H9 (cell line): Measurements from ENCODE around the gene WDR37. TPM values are rescaled to one million over a fixed set of nuclear protein-coding genes. Genes with fewer than 3 reads are reported as not detected.

Experiments used
- DNase-seq: peaks from one replicate; pipeline ENCODE4 v3.0.0-alpha.2; 2017
- H2AFZ ChIP-seq: one replicate; pipeline ENCODE4 v1.6.1; 2013; ENCODE audit warnings: mild to moderate bottlenecking, low read length, control low read depth, moderate library complexity
- H2AK5ac ChIP-seq: 2 replicates; pipeline ENCODE4 v1.6.1; 2013; ENCODE audit warnings: low read length, control low read depth, mixed read lengths; ENCODE audit not compliant: insufficient read length
- H2BK120ac ChIP-seq: one replicate; pipeline ENCODE4 v1.6.1; 2013; ENCODE audit warnings: low read depth, mild to moderate bottlenecking, low read length, control low read depth, inconsistent platforms; ENCODE audit not compliant: poor library complexity, severe bottlenecking
- H2BK12ac ChIP-seq: 2 replicates; pipeline ENCODE4 v1.6.1; 2013; ENCODE audit warnings: low read length, control low read depth, mixed read lengths, low read depth; ENCODE audit not compliant: insufficient read length
- H2BK15ac ChIP-seq: 2 replicates; pipeline ENCODE4 v1.6.1; 2013; ENCODE audit warnings: low read depth, low read length, control low read depth
- H2BK20ac ChIP-seq: one replicate; pipeline ENCODE4 v1.6.1; 2013; ENCODE audit warnings: low read depth, mild to moderate bottlenecking, low read length, control low read depth, inconsistent platforms; ENCODE audit not compliant: poor library complexity, severe bottlenecking
- H2BK5ac ChIP-seq: 2 replicates; pipeline ENCODE4 v1.6.1; 2013; ENCODE audit warnings: low read length, control low read depth, mixed read lengths; ENCODE audit not compliant: insufficient read length
- H3K14ac ChIP-seq: 2 replicates; pipeline ENCODE4 v1.6.1; 2013; ENCODE audit warnings: low read length, control low read depth; ENCODE audit not compliant: insufficient read depth
- H3K18ac ChIP-seq: 2 replicates; pipeline ENCODE4 v1.6.1; 2013; ENCODE audit warnings: low read depth, mild to moderate bottlenecking, mixed read lengths, low read length, control low read depth; ENCODE audit not compliant: insufficient read length
- H3K23ac ChIP-seq: 2 replicates; pipeline ENCODE4 v1.6.1; 2013; ENCODE audit warnings: low read length, control low read depth, mixed read lengths, low read depth; ENCODE audit not compliant: insufficient read length
- H3K23me2 ChIP-seq: 2 replicates; pipeline ENCODE4 v1.6.1; 2013; ENCODE audit warnings: low read depth, mild to moderate bottlenecking, mixed read lengths, low read length, control low read depth; ENCODE audit not compliant: insufficient read length, poor library complexity, severe bottlenecking
- H3K27ac ChIP-seq: 2 replicates; pipeline ENCODE4 v1.5.1; 2013; ENCODE audit warnings: low read length, control low read depth, mixed read lengths, low read depth; ENCODE audit not compliant: insufficient read length
- H3K27me3 ChIP-seq: 2 replicates; pipeline ENCODE4 v1.6.1; 2013; ENCODE audit warnings: low read length, control low read depth, inconsistent platforms; ENCODE audit not compliant: insufficient read depth
- H3K4ac ChIP-seq: 2 replicates; pipeline ENCODE4 v1.6.1; 2013; ENCODE audit warnings: low read depth, mild to moderate bottlenecking, control low read depth, inconsistent platforms, low read length, moderate library complexity
- H3K4me1 ChIP-seq: 2 replicates; pipeline ENCODE4 v1.6.1; 2013; ENCODE audit warnings: low read length, control low read depth, inconsistent platforms; ENCODE audit not compliant: insufficient read depth
- H3K4me2 ChIP-seq: 2 replicates; pipeline ENCODE4 v1.6.1; 2013; ENCODE audit warnings: low read length, control low read depth, mixed read lengths; ENCODE audit not compliant: insufficient read length, insufficient read depth
- H3K56ac ChIP-seq: 2 replicates; pipeline ENCODE4 v1.6.1; 2013; ENCODE audit warnings: low read depth, mild to moderate bottlenecking, mixed read lengths, low read length, control low read depth; ENCODE audit not compliant: insufficient read length
- H3K79me1 ChIP-seq: 2 replicates; pipeline ENCODE4 v1.6.1; 2013; ENCODE audit warnings: low read depth, mild to moderate bottlenecking, moderate library complexity, low read length, control low read depth, inconsistent platforms; ENCODE audit not compliant: insufficient read depth, poor library complexity, severe bottlenecking
- H3K79me2 ChIP-seq: 2 replicates; pipeline ENCODE4 v1.6.1; 2013; ENCODE audit warnings: low read length, control low read depth, inconsistent platforms; ENCODE audit not compliant: insufficient read depth
- H3K9ac ChIP-seq: 2 replicates; pipeline ENCODE4 v1.6.1; 2013; ENCODE audit warnings: low read length, control low read depth, mixed read lengths; ENCODE audit not compliant: insufficient read length; ENCODE audit errors: extremely low read depth
- H3K9me3 ChIP-seq: one replicate; pipeline ENCODE4 v1.6.1; 2013; ENCODE audit warnings: low read depth, low read length, inconsistent platforms; ENCODE audit not compliant: control insufficient read depth
- H3T11ph ChIP-seq: one replicate; pipeline ENCODE4 v1.6.1; 2013; ENCODE audit warnings: mild to moderate bottlenecking, low read length, control low read depth, inconsistent platforms
- H4K20me1 ChIP-seq: one replicate; pipeline ENCODE4 v1.6.1; 2013; ENCODE audit not compliant: control insufficient read depth, insufficient read length, insufficient read depth
- H4K5ac ChIP-seq: 2 replicates; pipeline ENCODE4 v1.6.1; 2013; ENCODE audit warnings: low read depth, mild to moderate bottlenecking, mixed read lengths, low read length, control low read depth; ENCODE audit not compliant: insufficient read length
- H4K8ac ChIP-seq: replicated peaks from 2 replicates; pipeline ENCODE4 v1.6.1; 2013; ENCODE audit warnings: low read length, control low read depth, mixed read lengths, low read depth; ENCODE audit not compliant: insufficient read length
- H4K91ac ChIP-seq: 2 replicates; pipeline ENCODE4 v1.6.1; 2013; ENCODE audit warnings: low read depth, mild to moderate bottlenecking, moderate library complexity, mixed read lengths, low read length, control low read depth; ENCODE audit not compliant: insufficient read length
- H3K27ac Mint-ChIP-seq, 3 experiments: 2 replicates in 2 of 3; 3 replicates in 1 of 3; pipeline ENCODE4 v1.8.0; 2020 to 2021; ENCODE audit warnings: mixed read lengths in 3 of 3, mild to moderate bottlenecking in 1 of 3, moderate library complexity in 1 of 3
- H3K27me3 Mint-ChIP-seq: 2 replicates; pipeline ENCODE4 v1.8.0; 2021; ENCODE audit warnings: low read depth, mild to moderate bottlenecking, moderate library complexity, mixed read lengths
- H3K36me3 Mint-ChIP-seq, 3 experiments: 2 replicates in 2 of 3; 3 replicates in 1 of 3; pipeline ENCODE4 v1.8.0; 2020 to 2021; ENCODE audit warnings: low read depth in 3 of 3, mixed read lengths in 3 of 3; ENCODE audit not compliant: insufficient read depth in 1 of 3
- H3K4me1 Mint-ChIP-seq, 2 experiments: 2 replicates each; pipeline ENCODE4 v1.8.0; 2020; ENCODE audit warnings: mixed read lengths in 2 of 2
- H3K4me3 Mint-ChIP-seq, 2 experiments: 2 replicates in 1 of 2; 3 replicates in 1 of 2; pipeline ENCODE4 v1.8.0; 2020 to 2021; ENCODE audit warnings: mild to moderate bottlenecking in 2 of 2, mixed read lengths in 2 of 2, moderate library complexity in 1 of 2
- H3K9me3 Mint-ChIP-seq, 2 experiments: 2 replicates in 1 of 2; 3 replicates in 1 of 2; pipeline ENCODE4 v1.8.0; 2020; ENCODE audit warnings: mild to moderate bottlenecking in 2 of 2, mixed read lengths in 2 of 2, moderate library complexity in 1 of 2
- WGBS: extraction: QIAGEN DNeasy Blood & Tissue Kit; methylation state at CpG from one replicate; pipeline ENCODE4 v1.1.7; 2013; ENCODE audit warnings: missing lambda C conversion rate, low lambda C conversion rate, mixed read lengths; ENCODE audit not compliant: insufficient read length; ENCODE audit errors: extremely low coverage; 5-methylcytosine and 5-hydroxymethylcytosine counted together
- total RNA-seq: library from RNA; stranded (reverse); gene quantifications from 2 replicates; pipeline ENCODE4 v1.2.1, GENCODE V29; 2021
- TF ChIP-seq, protein P1 (sequence below): fragments of 200-600 bp; sonication (generic); conservative IDR thresholded peaks from 3 replicates; pipeline ENCODE4 v1.8.0; 2021; ENCODE audit warnings: antibody characterized with exemption, mild to moderate bottlenecking

The WDR37 gene
- total RNA-seq, 1 experiment from 2014 or later: 13.1 TPM

GRCh38 chr10:1166101-1166827, 110.1 kb downstream of the WDR37 start:
- no peaks in the 10 kb centered on the region for H3K9me3 Mint-ChIP-seq
- no peak overlapping the region for H2AK5ac ChIP-seq
- H4K20me1 ChIP-seq: no peaks in the 10 kb centered on the region
- no peak overlapping the region for H3K56ac ChIP-seq
- H3K9me3 ChIP-seq: no peaks in the 10 kb centered on the region
- no peak overlapping the region for H3K4me2 ChIP-seq
- no peak for DNase-seq
- no peaks in the 10 kb centered on the region for H3K27me3 ChIP-seq
- H3K79me1 ChIP-seq: no peaks in the 10 kb centered on the region
- H3K18ac ChIP-seq: no peak overlapping the region
- peaks cover 9% of the 10 kb centered on the region for H3K27me3 Mint-ChIP-seq
- H3K27ac ChIP-seq: no peak overlapping the region
- H4K5ac ChIP-seq: no peak overlapping the region
- H2BK5ac ChIP-seq: no peak overlapping the region
- no peak overlapping the region for H3K27ac Mint-ChIP-seq
- no peak overlapping the region for H2BK20ac ChIP-seq
- H3K36me3 Mint-ChIP-seq: no peaks in the 10 kb centered on the region
- H2BK120ac ChIP-seq: no peak overlapping the region
- no peak overlapping the region for H4K8ac ChIP-seq
- no peak overlapping the region for H2BK12ac ChIP-seq
- peaks cover 0 to 6% of the 10 kb centered on the region in 2 experiments; a peak in 1 of 4 replicates for H3K4me1 Mint-ChIP-seq
- no peak overlapping the region for H3T11ph ChIP-seq
- H2AFZ ChIP-seq: no peak overlapping the region
- no peak overlapping the region for H3K14ac ChIP-seq
- no peaks in the 10 kb centered on the region for H3K23me2 ChIP-seq
- no peak overlapping the region for H4K91ac ChIP-seq
- no peaks in the 10 kb centered on the region for H3K79me2 ChIP-seq
- H3K9ac ChIP-seq: no peak overlapping the region
- WGBS: no CpG with 5 or more reads among the region's 15 CpGs
- H3K4me1 ChIP-seq: no peaks in the 10 kb centered on the region
- TF ChIP-seq, protein P1, sequence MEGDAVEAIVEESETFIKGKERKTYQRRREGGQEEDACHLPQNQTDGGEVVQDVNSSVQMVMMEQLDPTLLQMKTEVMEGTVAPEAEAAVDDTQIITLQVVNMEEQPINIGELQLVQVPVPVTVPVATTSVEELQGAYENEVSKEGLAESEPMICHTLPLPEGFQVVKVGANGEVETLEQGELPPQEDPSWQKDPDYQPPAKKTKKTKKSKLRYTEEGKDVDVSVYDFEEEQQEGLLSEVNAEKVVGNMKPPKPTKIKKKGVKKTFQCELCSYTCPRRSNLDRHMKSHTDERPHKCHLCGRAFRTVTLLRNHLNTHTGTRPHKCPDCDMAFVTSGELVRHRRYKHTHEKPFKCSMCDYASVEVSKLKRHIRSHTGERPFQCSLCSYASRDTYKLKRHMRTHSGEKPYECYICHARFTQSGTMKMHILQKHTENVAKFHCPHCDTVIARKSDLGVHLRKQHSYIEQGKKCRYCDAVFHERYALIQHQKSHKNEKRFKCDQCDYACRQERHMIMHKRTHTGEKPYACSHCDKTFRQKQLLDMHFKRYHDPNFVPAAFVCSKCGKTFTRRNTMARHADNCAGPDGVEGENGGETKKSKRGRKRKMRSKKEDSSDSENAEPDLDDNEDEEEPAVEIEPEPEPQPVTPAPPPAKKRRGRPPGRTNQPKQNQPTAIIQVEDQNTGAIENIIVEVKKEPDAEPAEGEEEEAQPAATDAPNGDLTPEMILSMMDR: no peak
- H3K4ac ChIP-seq: no peak overlapping the region
- no peak overlapping the region for H3K4me3 Mint-ChIP-seq
- H3K23ac ChIP-seq: no peak overlapping the region
- H2BK15ac ChIP-seq: no peak overlapping the region
